Spleen (tissue), 7 donors: ENCODE results near the gene ZNF644.

ENCODE experiments used
- CTCF ChIP-seq, 11 experiments: fragments of 200-600 bp in 7 of 11; fragments of 450-650 bp in 4 of 11; sonication (generic) in 4 of 11; IDR thresholded peaks in 8 of 11; conservative IDR thresholded peaks in 3 of 11; 1 replicate in 7 of 11; 2 replicates in 4 of 11; pipeline versions ENCODE4 v1.4.0 to v1.8.0; 2016 to 2021; ENCODE audit warnings: antibody characterized with exemption in 11 of 11, inconsistent platforms in 4 of 11, mild to moderate bottlenecking in 1 of 11
- POLR2A ChIP-seq, 3 donors: fragments of 450-650 bp; IDR thresholded peaks; one replicate each; pipeline ENCODE4 v1.5.1; 2017; ENCODE audit warnings: antibody characterized with exemption in 3 of 3, mild to moderate bottlenecking in 1 of 3
- donor health status: DM: no; HTN: no; CAD: no; lungs with moderate emphysema.
- donor health status: DM: no; HTN: no; CAD: no.
- donor health status: DM: no; HTN: no; CAD: no.

- TF ChIP-seq POLR2A (IDR thresholded peaks at IDR 0.05) (no peak), CTCF (IDR thresholded peaks at IDR 0.05 in 8 of 11, conservative IDR thresholded peaks at IDR 0.05 in 3 of 11) (peak in 4 of 11 experiments; percentile 26 to 42 (median 31))
Observed at GRCh38 chr1:91018006-91018405, 3.8 kb downstream of the ZNF644 start.
